NCI-H1105 (cell line): Measurements from ENCODE around the gene SHC3.

Experiments used
- DNase-seq: peaks from one replicate; lab custom pipeline; 2025; lab: John Stamatoyannopoulos, UW

Gene SHC3

DNA sequence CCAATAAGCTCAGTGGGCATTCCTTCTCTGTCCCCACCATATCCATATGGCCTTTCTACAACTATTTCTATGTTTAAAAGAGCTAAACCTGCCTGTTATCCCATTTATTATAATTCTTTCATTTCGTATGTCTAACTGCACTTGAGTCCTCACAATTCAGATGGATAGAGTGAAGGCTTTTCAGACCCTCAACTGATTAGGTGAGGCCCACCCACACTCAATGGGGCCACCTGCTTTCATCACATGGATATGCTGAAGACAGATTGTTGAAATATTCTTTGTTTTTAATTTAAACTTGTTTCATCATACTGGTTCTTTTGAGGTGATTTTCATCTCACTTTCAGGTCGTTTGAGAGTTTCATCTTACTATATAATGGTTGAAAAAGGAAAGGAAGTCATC lies 193.0 kb downstream of the SHC3 start:
- DNase-seq, result no peak

DNA sequence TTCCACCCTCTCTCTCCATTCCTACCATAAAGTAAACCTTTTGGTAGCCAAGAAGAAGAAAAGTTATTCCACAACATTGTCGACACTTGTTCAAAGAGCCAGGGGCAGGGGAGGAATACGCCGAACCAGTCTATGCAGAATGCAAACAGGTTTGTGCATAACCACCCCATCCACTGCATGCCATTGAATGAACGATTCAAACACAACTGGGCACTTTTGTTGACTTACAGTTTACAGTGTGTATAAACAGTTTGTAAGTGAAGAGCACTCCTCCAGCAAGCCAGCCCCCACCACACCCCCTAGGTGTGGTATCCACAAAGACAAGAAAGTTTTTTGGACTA lies 194.1 kb downstream of the SHC3 start:
- DNase-seq, result no peak

- no peak for DNase-seq
These were observed 194.6 kb downstream of the SHC3 start for GRCh38 chr9:88983865-88984542.

DNA sequence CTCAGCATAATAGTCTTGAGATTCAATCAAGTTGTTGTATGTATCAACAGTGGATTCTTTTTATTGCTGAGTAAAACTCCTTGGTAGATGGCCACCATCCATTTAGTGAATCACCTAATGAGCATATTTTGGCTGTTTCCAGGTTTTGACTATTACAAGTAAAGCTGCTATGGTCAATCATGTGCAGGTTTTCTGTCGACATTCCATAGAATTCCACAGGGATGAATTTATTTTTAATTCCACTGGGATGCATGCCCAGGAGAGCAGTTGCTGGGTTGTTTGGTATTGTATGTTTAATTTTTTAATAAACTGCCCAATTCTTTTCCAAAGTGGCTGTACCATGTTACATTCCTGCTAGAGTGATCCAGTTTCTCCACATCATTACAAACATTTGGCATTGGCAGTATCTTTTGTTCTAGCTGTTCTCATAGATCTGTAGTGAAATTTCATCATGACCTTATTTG lies 197.8 kb downstream of the SHC3 start:
- DNase-seq, result no peak

DNA sequence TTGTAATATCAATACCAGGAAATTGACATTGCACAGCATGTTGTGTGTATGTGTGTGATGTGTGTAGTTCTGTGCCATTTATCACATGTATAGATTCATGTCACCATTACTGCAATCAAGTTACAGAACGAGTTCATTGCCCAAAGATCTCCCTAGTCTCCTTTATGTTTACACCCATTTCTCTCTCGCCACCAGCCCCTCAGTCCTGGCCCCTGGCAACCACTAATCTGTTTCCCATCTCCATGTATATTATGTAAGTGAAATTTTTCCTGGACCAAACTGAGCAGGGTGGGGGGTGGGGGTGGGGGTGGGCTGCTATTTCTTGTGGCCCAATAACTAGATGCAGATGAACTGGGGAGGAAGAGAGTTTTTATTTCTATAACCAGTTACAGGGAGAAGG lies 198.8 kb downstream of the SHC3 start:
- no peak for DNase-seq

- DNase-seq, result no peak
These were observed 199.6 kb downstream of the SHC3 start for GRCh38 chr9:88979021-88979420.

DNA sequence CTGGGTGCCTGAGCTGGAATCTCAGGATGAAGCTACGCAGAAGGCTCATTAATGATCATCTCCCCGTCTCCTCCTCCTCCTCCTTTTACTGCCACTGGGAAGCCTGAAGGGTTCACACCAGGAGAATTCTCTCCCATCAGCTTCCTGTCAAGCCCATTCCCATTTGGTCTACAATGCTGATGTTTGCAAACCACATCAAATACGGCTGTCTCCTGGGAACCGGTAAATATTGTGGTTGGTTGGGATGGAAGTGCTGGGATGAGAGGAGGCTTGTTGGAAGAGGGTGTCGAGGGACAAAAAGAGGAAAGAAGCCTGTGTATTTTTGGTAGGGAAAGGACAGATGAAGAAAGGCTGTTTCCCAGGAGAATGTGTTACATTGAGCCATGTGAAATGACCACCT lies 200.6 kb downstream of the SHC3 start:
- DNase-seq, result no peak

- no peak for DNase-seq
These were observed 201.7 kb downstream of the SHC3 start for GRCh38 chr9:88976890-88977257.

- DNase-seq, result no peak
These were observed 202.4 kb downstream of the SHC3 start for GRCh38 chr9:88975966-88976889.

GRCh38 chr9:88974641-88975040 lies 204.0 kb downstream of the SHC3 start:
- no peak for DNase-seq

DNA sequence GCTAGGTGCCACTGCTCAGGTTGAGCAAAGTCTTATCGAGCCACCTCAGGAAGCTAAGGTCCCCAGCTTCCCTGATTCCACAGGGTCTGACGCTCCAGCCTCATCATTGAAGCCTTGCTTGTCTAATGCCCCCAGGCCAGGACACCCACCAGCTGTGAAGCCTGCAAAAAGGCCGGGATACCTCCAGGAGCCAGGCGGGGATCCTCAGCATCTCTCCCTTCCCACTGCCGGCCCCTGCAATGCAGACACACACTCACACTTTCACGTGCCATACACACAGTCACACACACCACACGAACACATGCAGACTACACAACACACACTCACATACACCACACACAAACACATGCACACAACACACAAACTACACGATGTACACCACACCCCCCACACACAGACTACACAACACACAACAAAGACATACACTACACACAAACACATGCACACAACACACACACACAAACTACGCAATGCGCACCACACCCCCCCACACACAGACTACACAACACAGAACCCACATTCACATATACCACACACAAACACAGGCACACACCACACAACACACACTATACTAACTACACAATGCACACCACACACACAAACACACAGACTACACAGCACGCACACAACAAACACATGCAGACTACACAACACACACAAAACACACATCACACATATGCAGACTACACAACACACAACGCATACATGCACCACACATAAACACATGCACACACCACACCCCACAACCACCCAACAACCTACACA lies 205.2 kb downstream of the SHC3 start:
- no peak for DNase-seq

DNA sequence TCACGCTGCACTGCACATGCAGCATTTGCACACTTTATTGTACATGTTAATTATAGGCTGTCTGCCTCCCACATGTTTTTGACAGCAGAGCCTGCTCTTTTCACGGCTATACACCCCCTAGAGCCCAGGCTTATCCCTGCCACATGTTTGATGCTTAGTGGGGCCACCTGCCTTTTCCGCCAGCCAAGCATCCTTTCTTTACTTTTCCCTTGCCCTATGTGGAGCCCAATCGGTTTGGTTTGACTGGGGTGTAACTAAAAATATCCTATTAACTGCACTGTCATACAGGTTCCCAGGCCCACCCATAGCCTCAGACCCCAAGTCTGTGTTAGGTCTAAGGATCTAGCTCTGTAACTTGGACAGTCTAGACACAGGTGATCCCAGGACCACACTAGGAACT lies 206.2 kb downstream of the SHC3 start:
- no peak for DNase-seq

DNA sequence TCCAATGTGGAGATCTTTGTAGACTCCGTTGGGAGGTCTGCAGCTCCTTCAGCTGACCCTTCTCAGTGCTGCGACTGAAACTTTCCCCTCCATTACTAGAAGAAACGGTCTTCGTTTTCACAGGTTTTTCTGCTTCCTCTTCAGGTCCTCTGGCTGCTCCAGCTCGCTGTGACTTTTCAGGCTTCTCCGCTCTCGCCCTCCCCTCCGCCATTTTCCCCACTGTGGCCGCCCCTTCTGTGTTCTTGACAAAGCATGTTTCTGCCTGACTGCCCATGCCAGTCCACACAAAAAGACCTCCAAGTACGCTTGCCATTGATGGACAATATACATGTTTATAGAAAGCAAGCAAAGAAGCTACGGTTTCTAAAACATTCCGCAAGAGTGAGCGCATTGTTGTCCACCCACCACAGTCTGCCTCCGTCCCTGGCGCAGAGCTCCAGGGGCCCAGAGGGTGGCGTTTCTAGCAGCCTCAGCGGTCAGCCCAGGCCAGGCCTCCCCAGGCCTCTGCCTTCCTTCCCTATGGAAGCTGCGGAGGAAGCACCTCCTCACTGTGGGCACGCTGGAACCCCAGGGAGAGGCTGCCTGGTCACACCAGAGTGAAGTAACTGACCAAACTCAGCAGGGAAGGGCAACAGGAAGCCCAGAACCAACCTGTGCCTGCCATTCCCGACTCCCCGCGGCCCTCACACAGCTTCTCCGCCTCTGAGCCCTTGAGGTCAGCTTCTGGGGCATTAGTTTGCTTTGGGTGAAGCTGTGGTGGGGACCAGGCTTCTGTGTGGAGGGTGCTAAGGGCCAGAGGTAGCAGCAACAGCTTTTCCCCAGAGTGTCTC lies 207.3 kb downstream of the SHC3 start:
- DNase-seq, result no peak

DNA sequence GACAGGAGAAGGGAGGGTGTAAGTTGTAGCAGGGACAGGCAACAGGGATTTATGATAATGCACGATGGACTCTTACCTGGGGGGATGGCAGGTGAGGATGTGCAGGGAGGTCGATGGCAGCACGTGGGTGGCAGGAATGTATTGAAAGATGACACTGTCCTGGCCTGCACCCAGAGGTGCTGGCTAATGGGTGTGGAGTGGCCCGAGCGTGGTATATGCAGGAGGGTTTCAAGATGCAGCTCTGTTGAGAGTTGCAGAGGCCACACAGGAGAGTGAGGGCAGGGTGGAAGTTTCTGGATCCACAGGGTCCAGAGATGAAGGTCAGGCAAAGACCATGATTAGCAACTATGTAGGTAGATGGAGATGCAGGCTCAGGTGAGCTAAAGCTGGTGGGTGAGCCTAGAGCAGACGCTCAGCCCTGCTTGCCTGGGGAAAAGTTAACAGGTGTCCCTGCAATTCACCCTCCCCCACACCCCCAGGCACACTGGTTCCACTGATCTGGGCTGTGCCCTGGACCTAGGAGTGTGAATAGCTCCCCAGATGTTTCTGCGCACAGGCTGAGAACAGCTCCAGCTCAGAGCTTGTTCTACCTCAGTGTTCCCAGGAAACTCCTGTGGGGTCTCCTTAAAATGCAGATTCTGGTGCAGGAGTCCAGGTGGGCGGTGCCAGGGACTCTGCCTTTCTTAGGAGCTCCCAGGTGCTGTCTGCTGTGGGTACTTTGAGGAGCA lies 208.8 kb downstream of the SHC3 start:
- no peak for DNase-seq

- DNase-seq, result no peak
These were observed 209.8 kb downstream of the SHC3 start for GRCh38 chr9:88968799-88969198.

DNA sequence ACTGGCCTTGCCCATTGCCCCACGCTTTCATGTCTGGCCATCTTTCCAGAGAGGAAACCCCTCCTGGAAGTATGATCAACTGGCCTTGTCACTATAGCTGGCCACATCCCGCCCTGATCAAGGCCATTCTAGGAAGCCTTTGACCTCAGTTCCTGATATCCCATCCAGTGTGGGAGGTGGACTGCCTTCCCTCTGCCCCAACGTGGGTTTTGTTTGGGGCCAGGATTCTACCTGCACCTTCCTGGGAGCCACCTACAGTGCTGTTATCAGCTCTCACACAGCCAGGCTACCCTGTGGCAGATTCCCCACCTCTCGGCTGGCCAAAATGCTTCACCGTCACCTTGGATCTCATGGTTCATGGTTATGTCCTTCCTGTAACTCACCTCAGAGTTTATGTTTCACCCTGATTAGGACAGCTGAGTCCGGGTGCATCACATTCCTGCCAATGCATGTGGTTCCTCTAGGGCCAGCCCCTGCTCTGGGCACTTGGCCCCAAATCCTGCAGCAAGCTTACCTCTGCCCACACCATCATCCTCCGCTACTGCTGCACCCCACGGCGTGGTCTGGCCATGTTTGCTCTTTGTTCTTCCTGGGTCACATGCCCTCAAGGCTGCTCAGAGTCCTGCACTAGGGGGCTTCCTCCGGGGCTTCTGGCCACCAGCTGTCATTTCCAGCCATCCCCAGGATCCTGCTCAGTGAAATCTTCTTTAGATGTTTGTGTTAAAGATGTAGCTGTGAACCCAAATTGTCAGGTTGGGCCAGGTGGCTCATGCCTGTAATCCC lies 211.5 kb downstream of the SHC3 start:
- no peak for DNase-seq

DNA sequence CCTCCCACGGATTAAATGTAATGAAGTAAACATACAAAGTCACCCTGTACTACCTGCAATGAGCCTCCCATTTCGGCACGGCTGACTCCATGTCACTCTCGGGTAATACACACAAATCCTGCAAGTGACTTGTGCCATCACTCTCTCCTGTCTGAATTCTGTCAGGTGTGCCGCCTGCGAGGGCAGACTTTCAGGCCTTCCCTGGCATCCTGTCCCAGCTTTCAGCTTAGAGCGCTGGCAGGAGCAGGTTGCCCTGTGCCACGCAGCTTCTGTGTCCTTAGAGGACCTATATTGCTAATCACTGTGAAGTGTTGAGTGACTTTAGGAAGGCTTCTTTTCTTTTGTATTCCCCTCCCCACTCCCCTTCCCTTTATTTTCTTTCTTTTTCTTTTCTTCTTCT lies 213.1 kb downstream of the SHC3 start:
- DNase-seq, result no peak

DNA sequence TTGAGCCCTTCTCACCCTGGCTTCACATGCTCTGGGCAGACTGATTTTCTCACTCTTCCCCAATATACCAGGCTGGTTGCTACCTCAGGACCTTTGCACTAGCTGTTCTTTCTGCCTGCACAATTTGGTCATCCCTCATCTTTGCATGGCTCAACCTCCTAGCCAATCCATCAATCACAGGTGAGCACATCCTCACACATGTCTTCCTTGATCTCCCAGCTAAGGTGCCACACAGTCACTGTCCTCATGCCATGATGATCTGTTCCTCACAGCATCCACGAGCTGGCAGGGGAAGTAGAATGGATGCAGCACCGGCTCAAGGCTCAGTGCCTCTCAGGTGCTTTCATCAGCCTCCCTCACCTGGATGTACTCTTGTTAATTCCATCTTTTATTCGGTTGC lies 218.0 kb downstream of the SHC3 start:
- DNase-seq, result no peak

DNA sequence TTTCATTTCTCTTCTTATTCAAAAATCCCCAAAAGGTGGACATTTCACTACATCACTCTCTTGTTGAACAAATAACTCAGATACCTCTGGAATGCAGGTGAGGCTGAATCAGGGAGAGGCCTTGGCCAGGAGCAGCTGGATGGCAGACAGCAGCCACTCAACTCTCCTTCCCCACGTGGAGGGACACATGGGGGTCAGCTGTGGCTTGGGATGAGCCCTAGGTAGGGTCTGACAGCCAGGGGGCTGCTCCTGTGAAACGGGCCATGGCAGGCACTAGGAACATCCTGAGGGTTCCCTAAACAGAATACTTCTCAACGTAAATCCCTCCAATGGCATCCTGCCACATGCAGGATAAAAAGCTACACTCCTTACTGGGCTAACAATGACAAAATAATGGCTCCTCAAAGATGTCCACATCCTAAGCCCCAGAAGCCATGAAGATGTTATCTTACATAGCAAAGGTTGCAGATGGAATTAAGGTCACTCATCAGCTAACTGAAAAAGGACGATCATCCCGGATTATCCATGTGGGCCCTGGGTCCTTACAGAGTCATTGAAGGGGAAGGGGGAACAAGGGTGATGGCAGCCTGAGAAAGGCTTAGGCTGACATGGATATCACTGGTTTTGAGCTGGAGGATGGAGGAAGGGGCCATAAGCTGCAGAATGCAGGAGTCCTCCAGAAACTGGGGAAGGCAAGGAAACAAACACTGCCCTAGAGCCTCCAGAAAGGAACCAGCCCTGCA lies 218.7 kb downstream of the SHC3 start:
- DNase-seq, result no peak

DNA sequence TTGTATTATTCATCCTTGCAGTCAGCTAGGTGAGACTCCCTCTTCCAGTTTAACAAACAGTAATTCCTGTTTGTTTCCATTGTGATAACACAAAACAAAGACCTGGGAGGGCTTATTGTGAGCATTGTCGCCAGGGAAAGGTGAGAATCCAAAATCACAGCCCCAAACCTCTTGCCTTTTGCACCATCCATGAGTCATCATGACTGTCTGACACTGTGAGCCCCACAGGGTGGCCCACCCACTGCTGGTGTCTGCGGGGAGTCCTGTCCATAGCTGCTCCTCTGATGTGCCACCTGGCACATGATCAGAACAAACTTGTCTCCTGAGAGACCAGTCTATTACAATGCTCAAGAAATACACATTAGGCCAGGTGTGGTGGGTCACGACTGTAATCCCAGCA lies 221.1 kb downstream of the SHC3 start:
- no peak for DNase-seq
